Transverse colon (tissue), 4 donors: ENCODE results near the gene LMNA. TPM values are rescaled to one million over a fixed set of nuclear protein-coding genes. Genes with fewer than 3 reads are reported as not detected.
A peak's percentile ranks its signal among the peaks of the same experiment; 100 is the strongest.

Source experiments
- DNase-seq: peaks from one replicate; pipeline ENCODE4 v3.0.0-alpha.2; 2019
- H3K27ac ChIP-seq, 4 donors: fragments of 200-600 bp; sonication (generic); 2 replicates each; pipeline ENCODE4 v1.5.1; 2016 to 2018; ENCODE audit warnings: inconsistent platforms in 4 of 4
- H3K27me3 ChIP-seq: fragments of 200-600 bp; sonication (generic); 2 replicates; pipeline ENCODE4 v1.5.1; 2017; ENCODE audit warnings: inconsistent platforms
- H3K36me3 ChIP-seq, 4 donors: fragments of 200-600 bp; sonication (generic); 2 replicates each; pipeline ENCODE4 v1.5.1; 2017 to 2019; ENCODE audit warnings: inconsistent platforms in 4 of 4
- H3K4me1 ChIP-seq, 4 donors: fragments of 200-600 bp; sonication (generic); 2 replicates each; pipeline ENCODE4 v1.5.1; 2017 to 2020; ENCODE audit warnings: inconsistent platforms in 4 of 4
- H3K4me3 ChIP-seq, 4 donors: fragments of 200-600 bp; sonication (generic); 1 replicate in 1 of 4; 2 replicates in 3 of 4; pipeline versions ENCODE4 v1.5.1 to v1.6.1; 2017 to 2019; ENCODE audit warnings: inconsistent platforms in 4 of 4
- H3K9me3 ChIP-seq, 2 donors: fragments of 200-600 bp; sonication (generic); 2 replicates each; pipeline ENCODE4 v1.5.1; 2017 to 2019; ENCODE audit warnings: inconsistent platforms in 2 of 2
- CTCF ChIP-seq, 5 experiments: fragments of 200-600 bp in 3 of 5; fragments of 450-650 bp in 2 of 5; sonication (generic) in 3 of 5; IDR thresholded peaks; 1 replicate in 2 of 5; 2 replicates in 3 of 5; pipeline ENCODE4 v1.5.1; 2016 to 2017; ENCODE audit warnings: antibody characterized with exemption in 5 of 5, inconsistent platforms in 3 of 5, mild to moderate bottlenecking in 2 of 5, moderate library complexity in 1 of 5
- EP300 ChIP-seq: sonication (generic); formaldehyde crosslinking; IDR thresholded peaks from one replicate; pipeline ENCODE4 v1.6.1; 2017; ENCODE audit warnings: antibody characterized with exemption, low read depth
- POLR2A ChIP-seq: fragments of 450-650 bp; IDR thresholded peaks from one replicate; pipeline ENCODE4 v1.6.1; 2016; ENCODE audit warnings: antibody characterized with exemption, mild to moderate bottlenecking, moderate library complexity
- POLR2AphosphoS5 ChIP-seq, 3 donors: sonication (generic); formaldehyde crosslinking; IDR thresholded peaks; one replicate each; pipeline ENCODE4 v1.6.1; 2016; ENCODE audit warnings: antibody characterized with exemption in 3 of 3
- WGBS, 2 donors: methylation state at CpG; one replicate each; pipeline ENCODE4 v1.1.5; 2018; ENCODE audit warnings: low coverage in 1 of 2; 5-methylcytosine and 5-hydroxymethylcytosine counted together
- in situ Hi-C, 4 donors: fragments of 200-750 bp; cut with MboI; loops; one replicate each; pipeline versions ENCODE4 v1.15.0 to v1.15.1; 2017; ENCODE audit warnings: low sequenced_read_pairs in 3 of 4, low pct_ligation_motif_present in 1 of 4, low pct_unique_long_range_greater_than_20kb in 1 of 4
- intact Hi-C: fragments of 100-400 bp; cut with DNase I; formaldehyde crosslinking; loops from one replicate; pipeline ENCODE4 v1.15.1; 2023; ENCODE audit warnings: low total_unique reads
- total RNA-seq, 4 donors: library from RNA; depleted of rRNA; stranded (reverse); fragments of >200 nt; gene quantifications; one replicate each; pipeline ENCODE4 v1.1.0, GENCODE V29; 2016

The LMNA gene
- total RNA-seq, 4 donors from 2014 or later: 300 to 999 (median 324) TPM

GRCh38 chr1:156157966-156158365, 43.5 kb downstream of the LMNA start:
- in situ Hi-C loops (no loop called here), intact Hi-C loops (no loop called here)
- peak overlapping the region in 1 of 4 donors; percentile 42 for H3K27ac ChIP-seq
- no peak for TF ChIP-seq EP300
- no peak for TF ChIP-seq POLR2AphosphoS5 (IDR thresholded peaks at IDR 0.05)
- TF ChIP-seq POLR2A: no peak
- no peak for TF ChIP-seq CTCF (IDR thresholded peaks at IDR 0.05)
- H3K4me1 ChIP-seq: peaks cover 7 to 19% (median 9%) of the 10 kb centered on the region in 4 donors
- no peak for DNase-seq
- H3K36me3 ChIP-seq: no peaks in the 10 kb centered on the region
- H3K27me3 ChIP-seq: no peaks in the 10 kb centered on the region
- WGBS, 2 donors: 81 to 100% methylated on average over 1 to 5 of the region's 5 CpGs
- no peak overlapping the region for H3K4me3 ChIP-seq
- no peaks in the 10 kb centered on the region for H3K9me3 ChIP-seq

DNA sequence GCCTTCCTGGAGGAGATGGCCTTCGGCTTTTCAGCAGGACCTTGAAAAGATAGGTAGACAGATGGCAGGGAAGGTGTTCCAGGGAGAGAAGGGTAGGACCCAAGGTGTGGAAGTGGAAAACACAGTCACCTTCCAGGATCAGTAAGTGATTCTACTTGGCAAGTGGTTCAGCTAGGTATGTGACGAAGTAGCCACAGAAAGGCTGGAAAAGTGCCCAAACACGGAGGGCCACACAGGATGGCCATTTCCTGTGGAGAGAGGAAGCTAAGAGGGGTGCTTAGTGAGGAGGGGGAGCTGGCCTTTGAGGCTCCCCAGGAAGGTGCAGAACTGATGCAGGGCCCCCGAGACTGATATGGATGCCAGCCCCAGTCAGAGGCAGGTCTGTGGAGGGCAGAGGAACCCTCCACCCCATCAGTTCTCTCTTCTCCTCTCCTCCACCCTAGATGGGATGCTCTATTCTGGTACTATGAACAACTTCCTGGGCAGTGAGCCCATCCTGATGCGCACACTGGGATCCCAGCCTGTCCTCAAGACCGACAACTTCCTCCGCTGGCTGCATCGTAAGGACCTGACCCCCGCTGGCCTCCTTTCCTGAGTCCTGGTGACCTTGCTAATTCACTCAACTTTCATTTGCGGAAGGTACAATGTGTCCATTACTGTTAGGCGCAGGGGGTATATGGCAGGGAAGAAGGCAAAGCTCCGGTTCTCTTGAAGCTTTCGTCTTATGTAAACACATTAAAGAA, 45.7 kb downstream of the LMNA start:
- Histone ChIP-seq H3K36me3 (no peaks in the 10 kb centered on the region), H3K27ac (peak overlapping the region; percentile 63 to 65 (median 64)), H3K27me3 (no peaks in the 10 kb centered on the region), H3K4me1 (peaks cover 0 to 12% (median 8%) of the 10 kb centered on the region in 4 donors), H3K9me3 (no peaks in the 10 kb centered on the region), H3K4me3 (peak overlapping the region in 2 of 4 donors; percentile 28 to 49)
- intact Hi-C loops: no loop called here
- 83% methylated on average over 13 of the region's 13 CpGs; no CpG with 5 or more reads in 1 of the 2 donors for WGBS, 2 donors
- in situ Hi-C loops: no loop called here
- TF ChIP-seq EP300 (no peak), POLR2AphosphoS5 (IDR thresholded peaks at IDR 0.05) (no peak), POLR2A (no peak), CTCF (IDR thresholded peaks at IDR 0.05) (no peak)
- DNase-seq: no peak

DNA sequence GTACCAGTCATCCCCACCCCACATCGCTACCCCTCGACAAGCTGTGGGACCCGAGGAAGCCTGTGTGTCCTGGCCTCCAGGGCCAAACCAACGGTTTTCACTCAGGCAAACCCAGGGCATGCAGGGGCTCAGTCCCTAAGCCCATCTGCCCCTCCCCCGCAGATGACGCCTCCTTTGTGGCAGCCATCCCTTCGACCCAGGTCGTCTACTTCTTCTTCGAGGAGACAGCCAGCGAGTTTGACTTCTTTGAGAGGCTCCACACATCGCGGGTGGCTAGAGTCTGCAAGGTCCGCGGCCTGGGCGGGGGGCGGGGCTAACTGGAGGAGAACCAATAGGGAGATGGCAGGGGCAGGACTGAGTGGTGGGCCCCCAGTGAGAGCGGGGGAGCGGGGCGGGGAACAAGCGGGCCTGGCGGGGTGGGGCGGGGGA, 46.2 kb downstream of the LMNA start:
- peaks cover 0 to 12% (median 8%) of the 10 kb centered on the region in 4 donors for H3K4me1 ChIP-seq
- in situ Hi-C loops (no loop called here), intact Hi-C loops (no loop called here)
- 46% methylated on average over 12 of the region's 22 CpGs; no CpG with 5 or more reads in 1 of the 2 donors for WGBS, 2 donors
- H3K36me3 ChIP-seq: no peaks in the 10 kb centered on the region
- peak overlapping the region in 3 of 4 donors; percentile 28 to 49 (median 40) for H3K4me3 ChIP-seq
- TF ChIP-seq POLR2A (no peak), CTCF (IDR thresholded peaks at IDR 0.05) (no peak), POLR2AphosphoS5 (IDR thresholded peaks at IDR 0.05) (no peak), EP300 (no peak)
- DNase-seq: peak; percentile 75
- H3K9me3 ChIP-seq: no peaks in the 10 kb centered on the region
- H3K27me3 ChIP-seq: no peaks in the 10 kb centered on the region
- H3K27ac ChIP-seq: peak overlapping the region; percentile 63 to 67 (median 64)

- intact Hi-C loops (no loop called here), in situ Hi-C loops (no loop called here)
- no peak for DNase-seq
- Histone ChIP-seq H3K4me3 (no peak overlapping the region), H3K36me3 (no peaks in the 10 kb centered on the region), H3K9me3 (no peaks in the 10 kb centered on the region), H3K27me3 (no peaks in the 10 kb centered on the region), H3K27ac (peak overlapping the region in 1 of 4 donors; percentile 67), H3K4me1 (peaks cover 0 to 12% (median 8%) of the 10 kb centered on the region in 4 donors)
- no peak for TF ChIP-seq EP300
- TF ChIP-seq CTCF (IDR thresholded peaks at IDR 0.05): no peak
- TF ChIP-seq POLR2AphosphoS5 (IDR thresholded peaks at IDR 0.05): no peak
- no peak for TF ChIP-seq POLR2A
- 94% methylated on average over 5 of the region's 5 CpGs; no CpG with 5 or more reads in 1 of the 2 donors for WGBS, 2 donors
Observed at GRCh38 chr1:156162430-156163037, 48.0 kb downstream of the LMNA start.
